ENCODE measurements around the gene RASGRF1.

Gene RASGRF1

DNA sequence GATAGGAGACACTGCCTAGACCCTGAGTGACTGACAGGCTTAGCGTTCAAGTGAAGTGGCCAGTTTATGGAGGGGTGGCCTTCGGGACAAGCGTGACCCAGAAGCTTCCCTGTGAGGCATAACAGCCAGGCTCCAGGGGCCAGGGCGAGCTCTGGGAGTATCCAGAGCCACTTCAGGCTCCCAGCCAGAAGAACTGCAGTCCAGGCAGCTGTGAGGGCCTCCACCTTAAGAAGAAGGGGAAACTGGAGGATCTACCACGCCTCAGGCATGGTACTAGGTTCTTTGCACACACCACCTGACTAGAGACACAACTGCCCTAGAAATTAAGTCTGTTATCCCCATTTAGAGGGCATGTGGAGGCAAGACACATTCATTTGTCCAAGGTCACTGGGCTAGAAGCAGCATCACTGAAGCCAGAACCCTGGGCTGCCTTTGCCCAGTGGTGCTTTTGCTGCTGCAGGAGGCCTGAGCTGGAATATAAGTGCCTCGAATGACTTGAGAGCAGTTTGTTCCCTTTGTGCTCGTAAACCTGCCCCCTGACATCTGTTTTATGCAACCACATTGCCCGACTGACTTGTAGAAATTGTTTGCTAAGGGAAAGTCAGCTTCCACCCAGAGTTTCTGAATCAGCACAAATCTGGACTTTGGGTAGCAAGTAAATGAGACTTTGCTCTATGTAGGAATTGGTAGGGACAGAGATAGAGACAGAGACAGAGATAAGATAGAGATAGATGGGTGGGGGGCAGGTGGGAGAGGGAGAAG, 23.3 kb downstream of the RASGRF1 start:
- DNase-seq (ENCODE audit: low spot score) = no peak
- TF ChIP-seq, protein P1, sequence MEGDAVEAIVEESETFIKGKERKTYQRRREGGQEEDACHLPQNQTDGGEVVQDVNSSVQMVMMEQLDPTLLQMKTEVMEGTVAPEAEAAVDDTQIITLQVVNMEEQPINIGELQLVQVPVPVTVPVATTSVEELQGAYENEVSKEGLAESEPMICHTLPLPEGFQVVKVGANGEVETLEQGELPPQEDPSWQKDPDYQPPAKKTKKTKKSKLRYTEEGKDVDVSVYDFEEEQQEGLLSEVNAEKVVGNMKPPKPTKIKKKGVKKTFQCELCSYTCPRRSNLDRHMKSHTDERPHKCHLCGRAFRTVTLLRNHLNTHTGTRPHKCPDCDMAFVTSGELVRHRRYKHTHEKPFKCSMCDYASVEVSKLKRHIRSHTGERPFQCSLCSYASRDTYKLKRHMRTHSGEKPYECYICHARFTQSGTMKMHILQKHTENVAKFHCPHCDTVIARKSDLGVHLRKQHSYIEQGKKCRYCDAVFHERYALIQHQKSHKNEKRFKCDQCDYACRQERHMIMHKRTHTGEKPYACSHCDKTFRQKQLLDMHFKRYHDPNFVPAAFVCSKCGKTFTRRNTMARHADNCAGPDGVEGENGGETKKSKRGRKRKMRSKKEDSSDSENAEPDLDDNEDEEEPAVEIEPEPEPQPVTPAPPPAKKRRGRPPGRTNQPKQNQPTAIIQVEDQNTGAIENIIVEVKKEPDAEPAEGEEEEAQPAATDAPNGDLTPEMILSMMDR (IDR thresholded peaks at IDR 0.05; ENCODE audit: extremely low read depth, missing control alignments) = no peak

DNA sequence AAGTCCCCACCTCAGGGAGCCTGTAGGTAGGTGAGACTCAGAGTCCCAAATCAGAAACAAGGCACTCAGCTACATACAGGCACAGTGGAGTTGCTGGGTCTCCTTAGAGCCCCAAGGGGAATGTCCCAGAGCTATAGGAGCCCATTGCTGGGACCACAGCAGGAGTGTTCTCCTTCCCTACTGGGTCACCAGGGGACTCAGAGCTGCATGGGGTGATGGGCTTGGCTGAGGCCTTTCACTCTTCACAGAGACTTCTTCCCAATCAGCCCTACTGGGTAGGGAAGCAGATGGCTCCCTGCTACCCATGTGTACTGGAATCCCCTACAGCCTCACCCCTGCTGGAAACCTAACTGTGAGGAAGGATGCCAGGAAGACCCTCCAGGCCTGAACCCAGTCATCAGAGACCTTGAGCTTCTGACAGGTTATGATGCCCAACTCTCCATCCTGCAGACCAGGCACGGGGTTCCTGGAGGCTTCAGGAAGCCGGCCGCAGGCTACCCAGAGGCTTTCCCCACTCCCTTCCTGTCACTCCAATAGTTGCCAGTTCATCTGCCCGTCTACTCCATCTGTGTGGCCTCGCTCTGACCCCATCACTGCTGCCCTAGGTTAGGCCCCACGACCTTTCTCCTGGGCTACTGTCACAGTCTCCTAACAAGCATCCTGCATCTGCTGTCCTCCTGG, 24.0 kb downstream of the RASGRF1 start:
- TF ChIP-seq, protein P1 (IDR thresholded peaks at IDR 0.05; ENCODE audit: extremely low read depth, missing control alignments) = no peak
- no peak for DNase-seq (ENCODE audit: low spot score)

DNA sequence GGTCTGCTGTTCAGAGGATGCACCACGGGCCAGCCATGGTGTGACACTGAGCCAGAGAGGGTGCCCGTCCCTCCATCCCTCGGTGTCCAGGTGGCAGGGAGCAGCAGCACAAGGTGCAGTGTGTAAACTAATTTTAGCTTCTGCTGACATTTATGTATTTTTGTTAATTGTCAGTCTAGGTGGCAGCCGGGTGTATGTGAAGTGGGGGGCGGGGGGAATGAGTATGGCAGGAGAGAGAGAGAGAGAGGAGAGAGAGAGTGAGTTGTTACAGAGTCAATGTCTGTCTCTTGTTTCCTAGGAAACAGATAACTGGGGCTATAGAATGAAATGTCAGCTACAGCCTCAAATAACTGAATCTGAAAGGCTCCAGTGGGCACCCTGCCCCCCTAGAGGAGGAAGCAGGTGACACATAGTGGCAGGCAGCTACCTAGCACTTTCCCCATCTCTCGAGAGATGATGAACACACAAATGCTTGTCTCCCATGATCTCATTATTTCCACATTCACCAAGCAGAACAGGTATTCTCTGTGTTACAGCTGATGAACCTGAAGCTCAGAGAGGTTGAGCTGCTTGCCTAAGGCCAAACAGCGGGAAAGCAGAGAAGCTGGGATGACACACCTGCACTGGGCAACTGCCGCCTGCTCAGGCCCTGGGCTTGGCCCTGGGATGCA, 24.7 kb downstream of the RASGRF1 start:
- DNase-seq (ENCODE audit: low spot score) = no peak
- TF ChIP-seq, protein P1 (IDR thresholded peaks at IDR 0.05; ENCODE audit: extremely low read depth, missing control alignments) = no peak

DNA sequence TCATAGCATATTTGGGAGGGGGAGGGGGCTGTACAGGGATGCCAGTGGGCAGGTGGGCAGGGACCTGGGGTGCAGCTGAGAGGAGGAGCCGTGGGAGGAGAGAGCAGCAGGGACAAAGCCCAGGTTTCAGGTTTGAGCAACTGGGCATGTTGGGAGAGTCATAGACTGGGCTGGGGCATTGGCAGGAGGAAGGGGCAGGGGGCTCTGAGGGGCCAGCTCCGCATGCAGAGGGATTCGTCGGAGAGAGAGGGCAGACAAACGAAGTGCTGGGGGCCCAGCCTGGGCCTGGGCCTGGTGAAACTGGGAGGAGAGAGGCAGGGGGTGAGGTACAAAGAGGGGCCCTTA, 25.2 kb downstream of the RASGRF1 start:
- DNase-seq (ENCODE audit: low spot score) = no peak
- TF ChIP-seq, protein P1 (IDR thresholded peaks at IDR 0.05; ENCODE audit: extremely low read depth, missing control alignments) = no peak

DNA sequence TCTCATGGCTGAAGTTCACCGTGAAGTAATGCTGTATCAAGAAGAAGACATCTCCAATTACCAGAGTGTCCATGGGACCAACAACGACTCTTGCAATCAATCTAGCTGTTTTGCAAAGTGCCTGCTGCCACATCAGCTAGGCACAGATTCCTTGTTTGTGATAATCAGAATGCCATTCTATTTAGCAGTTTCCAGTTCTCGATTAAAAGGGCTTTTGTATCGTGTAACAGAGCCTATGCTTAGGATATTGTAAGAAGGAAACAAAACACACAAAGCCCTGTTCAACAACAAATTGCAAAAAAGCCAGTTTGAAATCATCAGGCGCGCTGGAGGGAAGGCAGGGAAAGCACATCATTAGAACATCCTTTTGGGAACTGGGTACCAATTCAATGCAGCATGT, 26.1 kb downstream of the RASGRF1 start:
- TF ChIP-seq, protein P1 (IDR thresholded peaks at IDR 0.05; ENCODE audit: extremely low read depth, missing control alignments) = no peak
- no peak for DNase-seq (ENCODE audit: low spot score)

DNA sequence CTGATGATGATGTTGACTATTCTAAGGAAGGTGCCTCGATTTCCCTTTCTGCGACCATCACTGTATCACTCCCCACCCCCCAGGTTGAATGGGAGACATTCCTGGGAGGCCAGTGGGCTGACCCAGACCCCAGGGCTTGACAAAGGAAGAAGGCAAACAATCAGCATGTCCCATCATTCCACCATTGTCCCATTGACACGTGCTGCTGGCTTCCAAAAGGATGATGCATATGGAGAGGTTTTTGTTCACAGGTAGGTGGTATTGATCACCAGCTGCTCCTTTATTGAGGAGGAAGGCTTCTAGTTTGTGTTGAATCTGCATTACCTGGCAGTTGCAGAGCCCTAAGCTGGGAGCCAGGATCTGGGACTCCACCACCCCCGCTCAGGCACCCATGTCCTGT, 30.4 kb downstream of the RASGRF1 start:
- TF ChIP-seq, protein P1 (IDR thresholded peaks at IDR 0.05; ENCODE audit: extremely low read depth, missing control alignments) = no peak
- DNase-seq (ENCODE audit: low spot score) = no peak

DNA sequence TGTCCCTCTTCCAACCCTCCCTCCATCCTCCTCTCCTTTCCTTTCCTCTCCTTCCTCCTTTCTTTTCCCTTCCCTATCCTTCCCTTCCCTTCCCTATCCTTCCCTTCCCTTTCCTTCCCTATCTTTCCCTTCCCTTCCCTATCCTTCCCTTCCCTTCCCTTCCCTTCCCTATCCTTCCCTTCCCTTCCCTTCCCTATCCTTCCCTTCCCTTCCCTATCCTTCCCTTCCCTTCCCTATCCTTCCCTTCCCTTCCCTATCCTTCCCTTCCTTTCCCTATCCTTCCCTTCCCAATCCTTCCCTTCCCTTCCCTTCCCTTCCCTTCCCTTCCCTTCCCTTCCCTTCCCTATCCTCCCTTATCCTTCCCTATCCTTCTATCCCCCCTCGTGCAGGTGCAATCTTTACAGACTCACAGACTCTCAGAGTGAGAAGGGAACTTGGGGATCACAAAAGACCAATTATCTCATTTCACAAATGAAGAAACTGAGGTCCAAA, 31.5 kb downstream of the RASGRF1 start:
- DNase-seq (ENCODE audit: low spot score) = no peak
- TF ChIP-seq, protein P1 (IDR thresholded peaks at IDR 0.05; ENCODE audit: extremely low read depth, missing control alignments) = no peak
